ENCODE data around the gene TMEM190.
A peak's percentile ranks its signal among the peaks of the same experiment; 100 is the strongest.

Gene TMEM190

GRCh38 chr19:55352040-55352439, 24.6 kb upstream of the TMEM190 start:
- no peak for DNase-seq

- no peak for DNase-seq
Observed at GRCh38 chr19:55352549-55353145, 24.0 kb upstream of the TMEM190 start.

GRCh38 chr19:55353356-55353802, 23.2 kb upstream of the TMEM190 start:
- no peak for DNase-seq

- DNase-seq = peak; percentile 65 to 74
Observed at GRCh38 chr19:55353803-55354697, 22.6 kb upstream of the TMEM190 start.

GRCh38 chr19:55354698-55355212, 21.9 kb upstream of the TMEM190 start, which contains the start of gene COX6B2:
TSS of gene COX6B2 (minus strand) at chr19:55354719. CDS start at chr19:55354521, 198 bp downstream.
- no peak for DNase-seq

GRCh38 chr19:55355213-55355821, 21.3 kb upstream of the TMEM190 start:
- no peak for DNase-seq

- DNase-seq = no peak
Observed at GRCh38 chr19:55358493-55358892, 18.1 kb upstream of the TMEM190 start.

GRCh38 chr19:55358943-55359908, 17.4 kb upstream of the TMEM190 start:
- DNase-seq = no peak

GRCh38 chr19:55360902-55361301, 15.7 kb upstream of the TMEM190 start:
- no peak for DNase-seq

GRCh38 chr19:55362174-55362989, 14.2 kb upstream of the TMEM190 start:
- DNase-seq = no peak

- DNase-seq = no peak
Observed at GRCh38 chr19:55362990-55363716, 13.5 kb upstream of the TMEM190 start, which contains the start of gene GARIN5B. TSS of gene GARIN5B (minus strand) at chr19:55363260. CDS start at chr19:55363066, 194 bp downstream.

GRCh38 chr19:55365245-55365644, 11.4 kb upstream of the TMEM190 start:
- DNase-seq = no peak

- no peak for DNase-seq
Observed at GRCh38 chr19:55365964-55366363, 10.7 kb upstream of the TMEM190 start.

- no peak for DNase-seq
Observed at GRCh38 chr19:55366790-55367189, 9.8 kb upstream of the TMEM190 start.

- DNase-seq = no peak
Observed at GRCh38 chr19:55368106-55368505, 8.5 kb upstream of the TMEM190 start.

- peak in 1 of 2 donors; percentile 44 for DNase-seq
Observed at GRCh38 chr19:55368701-55369563, 7.7 kb upstream of the TMEM190 start.

GRCh38 chr19:55369653-55370304, 6.8 kb upstream of the TMEM190 start:
- peak in 1 of 2 donors; percentile 49 for DNase-seq

GRCh38 chr19:55370305-55370988, 6.2 kb upstream of the TMEM190 start, which contains the start of gene IL11:
TSS of gene IL11 (minus strand) at chr19:55370463. CDS start at chr19:55370310, 153 bp downstream.
- DNase-seq = no peak

Data from stimulated activated CD4-positive, alpha-beta T cell treated with anti-CD3 and anti-CD28 coated beads, Interleukin-2, amount 100 ng/mL, for 24 hours (primary cell).